ENCODE measurements around the gene RNASET2. TPM values are rescaled to one million over a fixed set of nuclear protein-coding genes. Genes with fewer than 3 reads are reported as not detected.

Gene RNASET2
- total RNA-seq, 1 donor from 2014 or later: 28.9 TPM

DNA sequence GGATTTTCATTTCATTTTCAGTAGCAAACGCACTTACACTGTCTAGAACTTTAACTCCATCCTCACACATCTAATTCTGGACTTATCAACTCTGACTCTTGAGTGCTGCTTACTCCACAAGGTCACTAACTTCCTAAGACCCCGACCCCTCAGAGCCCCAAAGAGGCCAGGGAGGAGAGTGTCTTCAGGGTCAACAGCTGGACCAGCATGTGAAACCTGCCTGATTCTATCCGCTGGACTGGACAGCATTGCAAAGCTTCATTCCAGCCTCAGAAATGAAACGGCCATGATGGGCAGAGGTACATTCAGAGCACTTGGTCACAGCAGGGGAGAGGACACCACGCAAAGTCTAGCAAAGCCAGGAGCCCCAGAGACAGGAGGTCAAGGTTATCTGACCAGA is 9.1 kb downstream of the RNASET2 start:
- Histone ChIP-seq H3K9me3 (ENCODE audit: low read depth) (no peaks in the 10 kb centered on the region), H3K79me2 (ENCODE audit: low read depth) (no peaks in the 10 kb centered on the region), H3K27ac (no peak overlapping the region), H3K36me3 (no peaks in the 10 kb centered on the region), H3K4me3 (no peak overlapping the region), H3F3A (ENCODE audit: low read depth) (no peaks in the 10 kb centered on the region), H3K27me3 (no peaks in the 10 kb centered on the region), H3K4me1 (no peaks in the 10 kb centered on the region), H2AFZ (replicated peaks) (no peak overlapping the region), H3K9ac (no peak overlapping the region), H4K20me1 (ENCODE audit: low read depth) (peaks cover 3% of the 10 kb centered on the region), H3K4me2 (no peak overlapping the region)
- DNase-seq (ENCODE audit: low spot score): no peak
- Mint-ChIP-seq H3K4me3 (no peak overlapping the region), H3K4me1 (peaks cover 17% of the 10 kb centered on the region), H3K36me3 (peaks cover 37% of the 10 kb centered on the region), H3K27me3 (ENCODE audit: insufficient read depth, low read depth) (peaks cover 1% of the 10 kb centered on the region), H3K27ac (no peak overlapping the region), H3K9me3 (no peaks in the 10 kb centered on the region)
- TF ChIP-seq, protein P1, sequence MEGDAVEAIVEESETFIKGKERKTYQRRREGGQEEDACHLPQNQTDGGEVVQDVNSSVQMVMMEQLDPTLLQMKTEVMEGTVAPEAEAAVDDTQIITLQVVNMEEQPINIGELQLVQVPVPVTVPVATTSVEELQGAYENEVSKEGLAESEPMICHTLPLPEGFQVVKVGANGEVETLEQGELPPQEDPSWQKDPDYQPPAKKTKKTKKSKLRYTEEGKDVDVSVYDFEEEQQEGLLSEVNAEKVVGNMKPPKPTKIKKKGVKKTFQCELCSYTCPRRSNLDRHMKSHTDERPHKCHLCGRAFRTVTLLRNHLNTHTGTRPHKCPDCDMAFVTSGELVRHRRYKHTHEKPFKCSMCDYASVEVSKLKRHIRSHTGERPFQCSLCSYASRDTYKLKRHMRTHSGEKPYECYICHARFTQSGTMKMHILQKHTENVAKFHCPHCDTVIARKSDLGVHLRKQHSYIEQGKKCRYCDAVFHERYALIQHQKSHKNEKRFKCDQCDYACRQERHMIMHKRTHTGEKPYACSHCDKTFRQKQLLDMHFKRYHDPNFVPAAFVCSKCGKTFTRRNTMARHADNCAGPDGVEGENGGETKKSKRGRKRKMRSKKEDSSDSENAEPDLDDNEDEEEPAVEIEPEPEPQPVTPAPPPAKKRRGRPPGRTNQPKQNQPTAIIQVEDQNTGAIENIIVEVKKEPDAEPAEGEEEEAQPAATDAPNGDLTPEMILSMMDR (IDR thresholded peaks at IDR 0.05): no peak
- TF ChIP-seq EZH2 (IDR thresholded peaks at IDR 0.05): no peak
- TF ChIP-seq EZH2phosphoT487 (IDR thresholded peaks at IDR 0.05): no peak

DNA sequence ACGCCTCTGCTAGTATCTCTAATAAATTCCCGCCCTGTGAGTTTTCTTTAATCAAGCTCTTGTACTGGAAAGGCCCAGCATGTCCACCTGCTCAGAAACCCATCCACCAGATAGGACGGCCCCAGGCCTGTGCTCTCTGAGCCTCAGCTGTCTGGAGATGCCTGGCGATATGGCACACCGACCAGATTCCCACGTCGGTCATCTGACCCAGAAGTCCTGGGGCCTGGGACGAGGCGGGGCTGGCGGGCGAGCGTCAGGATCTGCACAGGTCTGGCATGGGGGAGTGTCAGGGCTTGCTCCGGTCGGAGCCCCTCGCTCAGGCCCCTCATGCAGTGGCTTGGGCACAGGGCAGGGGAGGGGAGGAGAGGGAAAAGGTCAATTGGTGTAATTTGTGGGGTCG is 10.2 kb downstream of the RNASET2 start:
- H2AFZ ChIP-seq (replicated peaks): no peak overlapping the region
- no peak overlapping the region for H3K4me2 ChIP-seq
- Mint-ChIP-seq H3K4me1 (peaks cover 13% of the 10 kb centered on the region), H3K36me3 (peaks cover 37% of the 10 kb centered on the region), H3K9me3 (no peaks in the 10 kb centered on the region), H3K27me3 (ENCODE audit: insufficient read depth, low read depth) (no peaks in the 10 kb centered on the region), H3K27ac (no peak overlapping the region), H3K4me3 (no peak overlapping the region)
- no peaks in the 10 kb centered on the region for H3K79me2 ChIP-seq (ENCODE audit: low read depth)
- no peaks in the 10 kb centered on the region for H3K36me3 ChIP-seq
- no peak overlapping the region for H3K9ac ChIP-seq
- no peak overlapping the region for H3K27ac ChIP-seq
- H4K20me1 ChIP-seq (ENCODE audit: low read depth): no peaks in the 10 kb centered on the region
- H3K27me3 ChIP-seq: no peaks in the 10 kb centered on the region
- DNase-seq (ENCODE audit: low spot score): no peak
- TF ChIP-seq EZH2 (IDR thresholded peaks at IDR 0.05) (no peak), EZH2phosphoT487 (IDR thresholded peaks at IDR 0.05) (no peak)
- no peaks in the 10 kb centered on the region for H3F3A ChIP-seq (ENCODE audit: low read depth)
- H3K4me1 ChIP-seq: no peaks in the 10 kb centered on the region
- H3K9me3 ChIP-seq (ENCODE audit: low read depth): no peaks in the 10 kb centered on the region
- H3K4me3 ChIP-seq: no peak overlapping the region

DNA sequence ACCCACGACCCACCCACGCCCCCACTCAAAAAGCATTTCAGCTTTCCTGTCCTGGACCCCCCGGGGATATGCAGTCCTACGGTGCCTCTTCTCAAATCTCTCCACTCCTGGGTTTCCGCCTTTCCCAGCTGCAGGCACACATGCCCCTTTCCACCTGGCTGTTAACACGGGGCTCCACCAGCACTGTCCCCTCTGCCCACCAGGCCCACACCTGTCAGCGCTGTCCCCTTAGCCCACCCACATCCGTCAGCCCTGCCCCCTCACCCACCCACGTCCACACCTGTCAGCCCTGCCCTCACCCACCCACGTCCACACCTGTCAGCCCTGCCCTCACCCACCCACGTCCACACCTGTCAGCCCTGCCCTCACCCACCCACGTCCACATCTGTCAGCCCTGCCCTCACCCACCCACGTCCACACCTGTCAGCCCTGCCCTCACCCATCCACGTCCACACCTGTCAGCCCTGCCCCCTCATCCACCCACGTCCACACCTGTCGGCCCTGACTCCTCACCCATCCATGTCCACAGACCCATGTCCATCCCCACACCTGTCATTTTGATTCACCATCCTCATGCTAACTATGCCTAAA is 11.6 kb downstream of the RNASET2 start:
- Mint-ChIP-seq H3K4me3 (no peak overlapping the region), H3K27ac (no peak overlapping the region), H3K36me3 (peaks cover 29% of the 10 kb centered on the region), H3K4me1 (peaks cover 3% of the 10 kb centered on the region), H3K27me3 (ENCODE audit: insufficient read depth, low read depth) (no peaks in the 10 kb centered on the region), H3K9me3 (no peaks in the 10 kb centered on the region)
- Histone ChIP-seq H3K4me2 (no peak overlapping the region), H4K20me1 (ENCODE audit: low read depth) (no peaks in the 10 kb centered on the region), H3K27me3 (no peaks in the 10 kb centered on the region), H3K79me2 (ENCODE audit: low read depth) (no peaks in the 10 kb centered on the region), H3K4me3 (no peak overlapping the region), H3K9me3 (ENCODE audit: low read depth) (no peaks in the 10 kb centered on the region), H2AFZ (replicated peaks) (no peak overlapping the region), H3K4me1 (no peaks in the 10 kb centered on the region), H3F3A (ENCODE audit: low read depth) (no peaks in the 10 kb centered on the region), H3K9ac (no peak overlapping the region), H3K36me3 (no peaks in the 10 kb centered on the region), H3K27ac (no peak overlapping the region)
- TF ChIP-seq, protein P1 (IDR thresholded peaks at IDR 0.05): no peak
- TF ChIP-seq EZH2 (IDR thresholded peaks at IDR 0.05) (no peak), EZH2phosphoT487 (IDR thresholded peaks at IDR 0.05) (no peak)
- DNase-seq (ENCODE audit: low spot score): no peak

DNA sequence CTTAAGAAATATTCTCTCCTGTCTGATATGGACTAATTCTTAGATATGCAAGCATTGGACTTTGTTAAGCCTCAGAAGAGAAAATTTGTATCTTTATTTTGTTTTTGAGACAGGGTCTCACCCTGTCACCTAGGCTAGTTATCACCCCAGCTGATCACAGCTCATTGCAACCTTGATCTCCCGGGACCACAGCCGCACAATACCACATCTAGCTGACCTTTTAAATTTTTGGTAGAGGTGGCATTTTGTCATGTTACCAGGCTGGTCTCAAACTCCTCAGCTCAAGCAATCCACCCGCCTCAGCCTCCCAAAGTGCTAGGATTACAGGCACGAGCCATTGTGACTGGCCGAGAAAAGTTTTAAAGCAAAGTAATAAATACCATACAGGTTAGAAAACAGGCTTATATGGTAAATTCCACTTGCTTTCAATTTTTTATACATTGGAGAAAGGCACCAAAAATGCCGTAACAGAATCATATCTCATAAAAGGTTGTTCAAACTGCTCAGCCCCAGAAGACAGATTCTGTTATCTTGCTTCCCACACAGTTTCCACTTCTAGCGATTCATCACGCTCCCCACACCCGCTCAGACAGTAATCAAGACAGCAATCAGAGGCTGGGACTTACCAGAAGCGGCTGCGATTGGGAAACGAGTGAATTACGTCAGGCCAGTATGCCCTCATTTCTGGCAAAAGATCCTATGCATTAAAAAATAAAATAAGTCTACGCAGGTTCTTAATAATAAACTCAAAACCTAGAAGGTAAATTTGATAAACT is 13.8 kb downstream of the RNASET2 start:
- no peak for TF ChIP-seq EZH2 (IDR thresholded peaks at IDR 0.05)
- no peak for TF ChIP-seq EZH2phosphoT487 (IDR thresholded peaks at IDR 0.05)
- TF ChIP-seq, protein P1 (IDR thresholded peaks at IDR 0.05): no peak
- H3K4me3 Mint-ChIP-seq: no peak overlapping the region
- Histone ChIP-seq H3K4me2 (no peak overlapping the region), H3F3A (ENCODE audit: low read depth) (no peaks in the 10 kb centered on the region), H2AFZ (replicated peaks) (no peak overlapping the region), H3K9me3 (ENCODE audit: low read depth) (no peaks in the 10 kb centered on the region), H4K20me1 (ENCODE audit: low read depth) (no peaks in the 10 kb centered on the region), H3K9ac (no peak overlapping the region), H3K4me1 (no peaks in the 10 kb centered on the region), H3K4me3 (no peak overlapping the region), H3K27me3 (no peaks in the 10 kb centered on the region), H3K79me2 (ENCODE audit: low read depth) (no peaks in the 10 kb centered on the region), H3K36me3 (no peaks in the 10 kb centered on the region), H3K27ac (no peak overlapping the region)
- no peaks in the 10 kb centered on the region for H3K9me3 Mint-ChIP-seq
- H3K27me3 Mint-ChIP-seq (ENCODE audit: insufficient read depth, low read depth): no peaks in the 10 kb centered on the region
- DNase-seq (ENCODE audit: low spot score): no peak
- peaks cover 32% of the 10 kb centered on the region for H3K36me3 Mint-ChIP-seq
- no peak overlapping the region for H3K27ac Mint-ChIP-seq
- peaks cover 10% of the 10 kb centered on the region for H3K4me1 Mint-ChIP-seq

All from neural progenitor cell (in vitro differentiated cells).